SHP77 treated with DMSO at 0.1 percent for 48 hours (cell line): Measurements from ENCODE around the gene ACAD10.
A peak's percentile ranks its signal among the peaks of the same experiment; 100 is the strongest.
"Not testable (repeated sequence)": the region's sequence is repeated elsewhere in the genome, so short reads cannot be mapped to it uniquely, and the experiment has no call there.

Source experiments
- DNase-seq: peaks from one replicate; lab custom pipeline; 2025; lab: John Stamatoyannopoulos, UW

The ACAD10 gene

GRCh38 chr12:111687255-111687654 lies 1.4 kb downstream of the ACAD10 start:
- no peak for DNase-seq

- DNase-seq = no peak
These were observed 2.1 kb downstream of the ACAD10 start for GRCh38 chr12:111687952-111688351.

GRCh38 chr12:111691262-111691661 lies 5.4 kb downstream of the ACAD10 start:
- no peak for DNase-seq

GRCh38 chr12:111692575-111693210 lies 6.8 kb downstream of the ACAD10 start:
- no peak for DNase-seq

- no peak for DNase-seq
These were observed 8.0 kb downstream of the ACAD10 start for GRCh38 chr12:111693818-111694217.

GRCh38 chr12:111699962-111700361 lies 14.1 kb downstream of the ACAD10 start:
- DNase-seq = no peak

- no peak for DNase-seq
These were observed 19.8 kb downstream of the ACAD10 start for GRCh38 chr12:111705672-111706071.

- no peak for DNase-seq
These were observed 20.3 kb downstream of the ACAD10 start for GRCh38 chr12:111706145-111706544.

GRCh38 chr12:111715279-111715678 lies 29.4 kb downstream of the ACAD10 start:
- DNase-seq = peak; percentile 5

GRCh38 chr12:111719316-111719715 lies 33.5 kb downstream of the ACAD10 start:
- DNase-seq = not testable (repeated sequence)

GRCh38 chr12:111720457-111720856 lies 34.6 kb downstream of the ACAD10 start:
- DNase-seq = no peak

GRCh38 chr12:111723646-111724360 lies 38.0 kb downstream of the ACAD10 start:
- DNase-seq = not testable (repeated sequence)

GRCh38 chr12:111728795-111729194 lies 42.9 kb downstream of the ACAD10 start:
- no peak for DNase-seq

GRCh38 chr12:111730420-111730819 lies 44.6 kb downstream of the ACAD10 start:
- no peak for DNase-seq

- no peak for DNase-seq
These were observed 46.9 kb downstream of the ACAD10 start for GRCh38 chr12:111732786-111733185.

GRCh38 chr12:111733340-111733915 lies 47.6 kb downstream of the ACAD10 start:
- DNase-seq = no peak

- DNase-seq = not testable (repeated sequence)
These were observed 53.7 kb downstream of the ACAD10 start for GRCh38 chr12:111739524-111739923.

- no peak for DNase-seq
These were observed 55.5 kb downstream of the ACAD10 start for GRCh38 chr12:111741235-111741812.

GRCh38 chr12:111745211-111745610 lies 59.4 kb downstream of the ACAD10 start:
- no peak for DNase-seq

GRCh38 chr12:111747333-111747732 lies 61.5 kb downstream of the ACAD10 start:
- no peak for DNase-seq

- no peak for DNase-seq
These were observed 62.4 kb downstream of the ACAD10 start for GRCh38 chr12:111748151-111748672.

GRCh38 chr12:111748867-111749266 lies 63.0 kb downstream of the ACAD10 start:
- no peak for DNase-seq

GRCh38 chr12:111749391-111749790 lies 63.5 kb downstream of the ACAD10 start:
- DNase-seq = no peak
